Neuron (in vitro differentiated cells): ENCODE measurements around the gene ADARB2.
"Not testable (repeated sequence)": the region's sequence is repeated elsewhere in the genome, so short reads cannot be mapped to it uniquely, and the experiment has no call there.

ENCODE experiments used
- H2AFZ ChIP-seq: one replicate; pipeline ENCODE4 v1.6.1; 2013; ENCODE audit warnings: low read depth, mild to moderate bottlenecking, inconsistent platforms, low read length, moderate library complexity
- H3K27me3 ChIP-seq: one replicate; pipeline ENCODE4 v1.6.1; 2013; ENCODE audit warnings: low read length; ENCODE audit not compliant: insufficient read depth
- H3K36me3 ChIP-seq: one replicate; pipeline ENCODE4 v1.6.1; 2013; ENCODE audit warnings: low read length; ENCODE audit not compliant: insufficient read depth
- H3K4me1 ChIP-seq: one replicate; pipeline ENCODE4 v1.6.1; 2013; ENCODE audit warnings: low read length; ENCODE audit not compliant: insufficient read depth
- H3K4me3 ChIP-seq: 2 replicates; pipeline ENCODE4 v1.5.1; 2013; ENCODE audit warnings: mild to moderate bottlenecking, low read length, moderate library complexity
- H3K9me3 ChIP-seq: one replicate; pipeline ENCODE4 v1.6.1; 2013; ENCODE audit warnings: low read length

ADARB2 gene

GRCh38 chr10:1537449-1537848 is 199.9 kb downstream of the ADARB2 start:
- H3K9me3 ChIP-seq, H3K4me3 ChIP-seq, H3K36me3 ChIP-seq, H3K4me1 ChIP-seq, H2AFZ ChIP-seq, H3K27me3 ChIP-seq: not testable (repeated sequence)

DNA sequence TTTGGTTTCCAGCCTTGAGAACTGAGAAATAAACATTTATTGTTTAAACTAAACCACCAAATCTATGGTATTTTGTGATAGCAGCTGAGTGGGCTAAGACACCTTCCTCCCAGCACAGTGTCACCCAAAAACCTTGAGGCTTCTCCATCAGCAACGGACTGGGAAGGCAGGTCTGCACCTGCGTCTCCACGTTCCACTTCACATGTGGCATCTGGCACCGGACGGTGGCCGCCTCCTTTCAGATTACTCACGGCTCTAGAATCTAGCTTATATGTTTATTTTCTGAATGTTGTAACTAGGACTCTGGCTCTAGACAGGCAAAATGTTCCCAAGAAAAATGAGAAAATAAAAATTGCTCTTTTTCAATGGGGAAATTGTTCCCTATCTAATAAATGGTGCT is 201.0 kb downstream of the ADARB2 start:
- Histone ChIP-seq H3K36me3 (no peaks in the 10 kb centered on the region), H3K4me3 (no peak overlapping the region), H3K9me3 (no peaks in the 10 kb centered on the region), H2AFZ (no peak overlapping the region), H3K4me1 (no peaks in the 10 kb centered on the region), H3K27me3 (no peaks in the 10 kb centered on the region)

DNA sequence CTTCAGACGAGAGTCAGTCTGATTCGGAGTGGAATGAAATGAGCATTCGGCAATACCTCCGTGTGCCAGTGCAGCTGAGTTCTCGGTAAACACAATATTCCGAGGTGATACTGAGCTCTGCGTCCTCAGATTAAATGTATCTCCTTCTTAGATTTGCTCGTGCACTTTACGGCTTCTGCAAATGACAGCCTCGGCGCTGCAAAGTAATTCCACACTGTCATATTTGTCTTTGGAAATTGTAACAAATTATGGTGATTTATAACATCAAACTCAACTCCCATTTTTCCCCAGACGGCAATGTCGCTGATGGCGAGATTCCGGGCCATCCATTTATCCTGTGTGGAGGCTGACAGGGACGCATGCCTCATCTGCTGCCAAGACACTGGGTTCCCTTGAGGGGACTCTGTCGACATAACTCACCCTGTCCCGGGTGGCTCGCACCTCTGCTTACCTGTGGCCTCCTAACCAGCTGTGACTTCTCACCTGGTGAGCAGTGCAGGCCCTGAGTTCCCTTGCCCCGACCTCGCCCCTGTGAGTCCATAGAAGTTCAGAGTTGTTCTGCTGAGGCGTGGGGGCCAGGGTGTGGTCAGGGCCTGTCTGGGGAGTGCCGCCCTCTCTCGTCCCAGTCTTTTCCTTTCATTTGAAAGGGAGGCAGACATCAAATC is 201.9 kb downstream of the ADARB2 start:
- H3K36me3 ChIP-seq, result no peaks in the 10 kb centered on the region
- H2AFZ ChIP-seq, result no peak overlapping the region
- no peak overlapping the region for H3K4me3 ChIP-seq
- no peaks in the 10 kb centered on the region for H3K9me3 ChIP-seq
- no peaks in the 10 kb centered on the region for H3K4me1 ChIP-seq
- no peaks in the 10 kb centered on the region for H3K27me3 ChIP-seq

- no peaks in the 10 kb centered on the region for H3K4me1 ChIP-seq
- no peaks in the 10 kb centered on the region for H3K36me3 ChIP-seq
- H3K4me3 ChIP-seq, result no peak overlapping the region
- no peaks in the 10 kb centered on the region for H3K9me3 ChIP-seq
- no peaks in the 10 kb centered on the region for H3K27me3 ChIP-seq
- no peak overlapping the region for H2AFZ ChIP-seq
These were observed 202.5 kb downstream of the ADARB2 start for GRCh38 chr10:1534820-1535219.

- H3K4me3 ChIP-seq, result no peak overlapping the region
- no peaks in the 10 kb centered on the region for H3K27me3 ChIP-seq
- H3K36me3 ChIP-seq, result no peaks in the 10 kb centered on the region
- no peaks in the 10 kb centered on the region for H3K4me1 ChIP-seq
- no peaks in the 10 kb centered on the region for H3K9me3 ChIP-seq
- no peak overlapping the region for H2AFZ ChIP-seq
These were observed 204.7 kb downstream of the ADARB2 start for GRCh38 chr10:1532636-1533035.

DNA sequence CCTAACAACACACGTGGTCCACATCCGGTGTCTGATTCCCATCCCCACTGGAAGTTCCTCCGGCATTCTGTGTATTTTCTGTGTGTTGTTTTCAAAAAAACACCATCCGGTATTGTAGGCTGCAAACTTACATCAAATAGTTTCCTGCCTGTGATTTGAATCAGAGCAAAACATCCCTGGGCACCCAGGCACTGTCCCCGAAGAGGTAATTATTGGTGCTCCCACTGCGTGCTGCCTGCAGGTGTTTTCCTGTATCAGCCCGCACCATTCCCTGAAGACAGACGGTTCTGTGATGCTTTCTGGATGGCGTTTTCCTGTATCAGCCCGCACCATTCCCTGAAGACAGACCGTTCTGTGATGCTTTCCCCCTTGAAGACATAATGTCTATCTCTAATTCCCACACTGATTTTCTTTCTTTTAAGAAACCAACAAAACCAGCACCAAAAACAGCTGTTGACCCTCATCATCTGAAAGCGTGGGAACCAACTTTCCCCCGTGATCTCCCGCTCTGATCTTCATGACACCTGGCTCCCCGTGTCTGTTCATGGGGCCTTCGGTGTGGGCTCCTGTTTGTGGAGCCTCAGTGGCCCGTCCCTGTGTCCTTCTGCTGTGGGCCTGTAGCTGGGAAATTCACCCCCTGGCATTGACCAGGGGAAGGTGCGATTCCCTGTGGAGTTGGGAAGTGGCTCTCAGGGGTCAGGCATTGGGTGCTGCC is 205.3 kb downstream of the ADARB2 start:
- Histone ChIP-seq H3K9me3 (no peaks in the 10 kb centered on the region), H3K27me3 (no peaks in the 10 kb centered on the region), H3K4me3 (no peak overlapping the region), H2AFZ (no peak overlapping the region), H3K36me3 (no peaks in the 10 kb centered on the region), H3K4me1 (no peaks in the 10 kb centered on the region)

GRCh38 chr10:1530871-1531517 is 206.3 kb downstream of the ADARB2 start:
- no peaks in the 10 kb centered on the region for H3K4me1 ChIP-seq
- no peak overlapping the region for H3K4me3 ChIP-seq
- H3K27me3 ChIP-seq, result no peaks in the 10 kb centered on the region
- no peaks in the 10 kb centered on the region for H3K36me3 ChIP-seq
- no peak overlapping the region for H2AFZ ChIP-seq
- no peaks in the 10 kb centered on the region for H3K9me3 ChIP-seq

GRCh38 chr10:1529806-1530413 is 207.4 kb downstream of the ADARB2 start:
- Histone ChIP-seq H2AFZ (no peak overlapping the region), H3K36me3 (no peaks in the 10 kb centered on the region), H3K9me3 (no peaks in the 10 kb centered on the region), H3K27me3 (no peaks in the 10 kb centered on the region), H3K4me1 (no peaks in the 10 kb centered on the region), H3K4me3 (no peak overlapping the region)

- H3K9me3 ChIP-seq, result no peaks in the 10 kb centered on the region
- H3K36me3 ChIP-seq, result no peaks in the 10 kb centered on the region
- no peaks in the 10 kb centered on the region for H3K4me1 ChIP-seq
- H3K4me3 ChIP-seq, result no peak overlapping the region
- H2AFZ ChIP-seq, result no peak overlapping the region
- no peaks in the 10 kb centered on the region for H3K27me3 ChIP-seq
These were observed 209.4 kb downstream of the ADARB2 start for GRCh38 chr10:1527951-1528350.

DNA sequence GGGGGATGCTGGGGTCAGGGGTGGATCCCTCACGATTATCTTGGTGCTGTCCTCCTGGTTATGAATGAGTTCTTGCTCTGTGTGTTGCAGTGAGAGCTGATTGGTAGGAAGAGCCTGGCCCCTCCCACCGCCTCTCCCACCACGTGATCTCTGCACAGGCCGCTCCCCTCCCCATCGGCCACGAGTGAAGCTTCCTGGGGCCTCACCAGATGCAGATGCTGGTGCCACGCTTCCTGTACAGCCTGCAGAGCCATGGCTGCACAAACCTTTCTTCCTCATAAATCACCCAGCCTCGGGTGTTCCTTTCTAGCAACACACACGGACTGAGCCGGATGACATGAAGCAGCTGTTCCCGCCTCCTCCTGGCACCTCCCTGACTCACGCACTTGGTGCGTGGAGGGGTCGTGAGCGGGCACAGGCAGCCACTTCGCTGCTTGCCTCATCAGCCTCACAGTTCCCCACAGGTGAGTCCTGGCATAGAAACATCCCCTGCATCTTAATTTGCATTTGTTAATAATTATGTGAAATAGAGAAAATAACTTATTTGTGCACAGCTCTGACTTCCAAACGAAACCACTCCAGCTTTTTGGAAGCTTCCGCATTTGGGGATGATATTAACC is 210.8 kb downstream of the ADARB2 start:
- Histone ChIP-seq H3K36me3 (no peaks in the 10 kb centered on the region), H3K9me3 (no peaks in the 10 kb centered on the region), H3K27me3 (no peaks in the 10 kb centered on the region), H3K4me3 (no peak overlapping the region), H2AFZ (no peak overlapping the region), H3K4me1 (no peaks in the 10 kb centered on the region)

DNA sequence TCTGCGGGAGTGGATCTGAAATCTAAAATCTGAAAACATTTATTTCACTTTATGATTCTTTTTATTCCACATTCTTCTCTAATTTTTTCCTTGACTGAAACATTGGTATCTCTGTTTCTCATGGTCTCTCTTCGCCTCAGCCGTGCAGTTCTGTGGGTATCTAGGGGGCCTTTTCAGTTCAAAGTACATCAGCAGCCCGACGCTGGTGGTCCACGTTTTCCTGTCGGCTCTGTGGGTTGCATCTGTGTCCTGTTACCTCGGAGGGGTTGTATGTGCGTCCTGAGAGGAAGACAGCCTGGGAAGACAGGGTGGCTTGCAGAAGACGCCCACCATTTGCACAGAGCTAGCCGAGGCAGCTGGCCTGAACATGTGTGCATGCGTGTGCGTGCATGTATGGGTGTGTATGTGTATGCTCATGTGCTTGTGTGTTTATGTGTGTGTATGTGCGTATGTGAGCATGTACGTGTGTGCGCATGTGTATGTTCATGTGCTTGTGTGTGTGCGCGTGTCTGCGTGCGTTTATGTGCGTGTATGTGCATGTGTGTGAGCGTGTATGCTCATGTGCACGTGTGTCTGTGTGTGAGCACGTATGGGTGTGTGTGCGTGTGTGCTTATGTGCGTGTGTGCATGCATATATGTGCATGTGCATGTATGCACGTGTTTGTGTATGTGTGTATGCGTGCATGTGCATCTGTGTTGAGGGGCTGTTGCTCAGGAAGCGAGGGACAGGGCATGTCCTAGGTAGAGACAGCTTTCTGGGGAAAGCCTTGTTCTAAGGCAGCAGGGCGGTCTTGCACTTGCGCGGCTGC is 211.8 kb downstream of the ADARB2 start:
- Histone ChIP-seq H3K4me3 (no peak overlapping the region), H3K36me3 (no peaks in the 10 kb centered on the region)

GRCh38 chr10:1524540-1524939 is 212.8 kb downstream of the ADARB2 start:
- Histone ChIP-seq H2AFZ (no peak overlapping the region), H3K36me3 (no peaks in the 10 kb centered on the region), H3K4me1 (no peaks in the 10 kb centered on the region), H3K27me3 (no peaks in the 10 kb centered on the region), H3K9me3 (no peaks in the 10 kb centered on the region), H3K4me3 (no peak overlapping the region)

More for the DNA sequence above, 211.8 kb downstream of the ADARB2 start:
- Histone ChIP-seq H2AFZ (no peak overlapping the region), H3K27me3 (no peaks in the 10 kb centered on the region), H3K4me1 (no peaks in the 10 kb centered on the region), H3K9me3 (no peaks in the 10 kb centered on the region)
